ENCODE data around the gene PRKACG.

Gene PRKACG

DNA sequence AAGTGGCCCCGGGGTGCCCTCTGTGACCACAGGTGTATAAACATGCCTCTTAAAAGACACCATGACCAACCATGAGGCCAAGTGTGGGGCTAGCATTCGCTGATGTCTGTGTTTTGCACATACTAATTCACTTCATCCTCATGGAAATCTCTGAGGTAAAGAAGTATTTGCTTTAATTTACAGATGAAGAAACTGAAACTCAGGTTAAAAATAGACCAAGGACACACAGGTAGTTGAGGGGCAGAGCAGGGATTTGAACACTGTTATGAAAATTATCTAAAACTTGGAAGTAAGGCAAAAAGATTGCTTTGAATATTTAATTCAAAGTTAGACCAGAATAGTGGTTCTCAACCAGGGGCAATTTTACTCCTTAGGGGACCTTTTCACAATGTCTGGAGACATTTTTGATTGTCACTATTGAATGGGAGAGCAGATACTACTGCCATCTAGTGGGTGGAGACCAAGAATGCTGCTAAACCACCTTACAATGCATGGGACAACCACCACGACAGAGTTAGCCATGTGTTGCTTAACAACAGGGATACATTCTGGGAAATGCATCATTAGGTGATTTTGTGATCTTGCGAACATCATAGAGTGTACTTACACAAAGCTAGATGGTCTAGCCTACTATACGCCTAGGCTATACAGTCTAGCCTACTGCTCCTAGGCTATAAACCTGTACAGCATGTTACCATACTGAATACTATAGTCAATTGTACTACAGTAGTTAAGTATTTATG lies 13.6 kb upstream of the PRKACG start:
- no peak overlapping the region for H3K4me3 ChIP-seq (ENCODE audit: low read depth, low read length)
- peak; percentile 78 for TF ChIP-seq CTCF (IDR thresholded peaks at IDR 0.05; ENCODE audit: borderline replicate concordance, insufficient read depth, low read depth, low read length)

DNA sequence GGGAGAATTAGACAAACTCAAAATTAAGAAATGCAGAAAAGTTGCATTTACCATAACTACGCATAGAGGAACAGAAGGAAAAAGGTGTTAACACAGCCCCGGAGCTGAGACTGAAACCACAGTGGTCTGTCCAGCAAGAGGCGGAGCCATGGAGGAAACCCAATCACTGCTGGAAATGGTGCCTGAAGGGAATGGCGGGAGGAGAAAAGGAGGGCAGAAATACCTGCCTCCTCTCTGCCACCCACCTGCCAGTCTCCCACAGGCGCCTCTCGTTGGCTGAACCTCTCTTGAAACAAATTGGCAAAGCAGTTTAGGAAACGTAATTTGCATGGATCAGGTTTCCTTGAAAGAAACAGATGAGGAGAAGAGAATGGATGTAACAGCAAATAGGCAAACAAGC lies 9.7 kb upstream of the PRKACG start:
- no peak overlapping the region for H3K4me3 ChIP-seq (ENCODE audit: low read depth, low read length)
- no peak for TF ChIP-seq CTCF (IDR thresholded peaks at IDR 0.05; ENCODE audit: borderline replicate concordance, insufficient read depth, low read depth, low read length)

DNA sequence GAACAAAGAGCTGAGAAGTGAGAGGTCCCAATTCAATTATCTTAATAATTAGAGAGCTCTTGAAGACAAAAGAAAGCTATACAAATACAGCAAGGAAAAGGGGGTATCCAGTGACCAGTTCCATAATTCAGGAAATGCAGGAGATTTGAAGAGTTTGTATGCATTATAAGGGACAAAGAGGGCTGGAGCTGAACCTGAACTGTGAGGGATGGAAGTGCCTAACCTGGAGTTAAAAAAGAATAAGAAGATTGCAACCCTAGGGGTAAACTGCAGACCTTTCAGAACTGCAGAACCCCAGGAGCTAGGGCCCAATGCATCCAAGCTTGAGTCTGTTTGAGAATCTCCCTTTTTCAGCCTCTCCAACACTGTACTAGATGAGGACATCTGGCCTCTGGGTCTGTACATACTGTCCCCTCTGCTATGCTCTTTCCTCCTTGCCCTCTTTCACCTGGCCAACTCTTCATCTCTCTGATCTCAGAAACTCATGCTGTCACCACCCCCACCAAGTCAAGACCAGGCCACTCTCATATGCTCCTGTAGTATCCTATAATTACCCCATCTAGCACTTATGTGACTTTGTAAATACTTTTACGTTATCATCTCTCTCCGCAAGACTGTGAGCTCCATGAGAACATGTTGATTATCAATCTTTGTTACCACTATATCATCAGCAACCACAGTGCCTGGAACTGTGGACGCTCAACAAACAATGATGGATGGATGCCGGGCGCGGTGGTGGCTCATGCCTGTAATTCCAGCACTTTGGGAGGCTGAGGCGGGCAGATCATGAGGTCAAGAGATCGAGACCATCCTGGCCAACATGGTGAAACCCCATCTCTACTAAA lies 6.6 kb upstream of the PRKACG start:
- H3K4me3 ChIP-seq (ENCODE audit: low read depth, low read length), result no peak overlapping the region
- TF ChIP-seq CTCF (IDR thresholded peaks at IDR 0.05; ENCODE audit: borderline replicate concordance, insufficient read depth, low read depth, low read length), result no peak

DNA sequence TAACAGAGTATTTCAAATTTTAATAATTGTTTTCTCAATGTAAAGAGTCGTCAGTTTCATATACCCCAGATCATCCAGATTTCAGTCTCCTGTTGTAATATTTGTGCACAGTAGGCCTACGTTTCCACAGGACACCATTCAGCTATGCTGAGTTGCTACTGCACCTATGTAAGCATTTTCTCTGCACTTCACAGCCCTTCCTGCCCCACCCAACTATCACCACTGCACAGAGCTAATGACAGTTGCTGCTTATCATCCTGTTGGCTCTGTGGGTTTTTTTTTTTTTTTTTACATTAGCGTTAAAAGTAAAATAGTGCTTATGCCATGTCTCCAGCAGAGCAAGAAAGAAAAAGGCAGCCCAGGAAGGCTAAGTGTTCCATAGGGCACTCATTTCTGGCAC lies 5.9 kb upstream of the PRKACG start:
- no peak overlapping the region for H3K4me3 ChIP-seq (ENCODE audit: low read depth, low read length)

GRCh38 chr9:69018737-69019136 lies 4.8 kb upstream of the PRKACG start:
- H3K4me3 ChIP-seq (ENCODE audit: low read depth, low read length), result no peak overlapping the region
- no peak for TF ChIP-seq CTCF (IDR thresholded peaks at IDR 0.05; ENCODE audit: borderline replicate concordance, insufficient read depth, low read depth, low read length)

More for the DNA sequence above, 5.9 kb upstream of the PRKACG start:
- TF ChIP-seq CTCF (IDR thresholded peaks at IDR 0.05; ENCODE audit: borderline replicate concordance, insufficient read depth, low read depth, low read length), result no peak

GRCh38 chr9:69016191-69017096 lies 2.5 kb upstream of the PRKACG start:
- no peak for TF ChIP-seq CTCF (IDR thresholded peaks at IDR 0.05; ENCODE audit: borderline replicate concordance, insufficient read depth, low read depth, low read length)
- H3K4me3 ChIP-seq (ENCODE audit: low read depth, low read length), result no peak overlapping the region

Measured in GM12875 (cell line).